Skeletal muscle tissue (tissue), 4 donors: Measurements from ENCODE around the gene OR52I1. TPM values are rescaled to one million over a fixed set of nuclear protein-coding genes. Genes with fewer than 3 reads are reported as not detected.

Experiments used
- H3K27ac ChIP-seq: one replicate; pipeline ENCODE4 v1.7.0; 2013; ENCODE audit warnings: mild to moderate bottlenecking, low read depth, low read length, inconsistent platforms
- H3K27me3 ChIP-seq, 3 donors: one replicate each; pipeline ENCODE4 v1.7.0; 2013; ENCODE audit warnings: low read length in 3 of 3; ENCODE audit not compliant: control insufficient read depth in 3 of 3, insufficient read depth in 3 of 3
- H3K36me3 ChIP-seq, 3 donors: one replicate each; pipeline ENCODE4 v1.7.0; 2013; ENCODE audit warnings: low read length in 3 of 3; ENCODE audit not compliant: control insufficient read depth in 3 of 3, insufficient read depth in 3 of 3
- H3K4me1 ChIP-seq, 3 donors: one replicate each; pipeline ENCODE4 v1.7.0; 2013; ENCODE audit warnings: low read length in 3 of 3, mild to moderate bottlenecking in 3 of 3; ENCODE audit not compliant: control insufficient read depth in 3 of 3, insufficient read depth in 3 of 3
- H3K4me3 ChIP-seq, 3 donors: one replicate each; pipeline ENCODE4 v1.7.0; 2013; ENCODE audit warnings: low read length in 3 of 3
- H3K9ac ChIP-seq, 3 donors: one replicate each; pipeline ENCODE4 v1.7.0; 2013; ENCODE audit warnings: low read length in 3 of 3, mild to moderate bottlenecking in 3 of 3, moderate library complexity in 2 of 3, low read depth in 1 of 3
- H3K9me3 ChIP-seq, 3 donors: one replicate each; pipeline ENCODE4 v1.7.0; 2013; ENCODE audit warnings: low read length in 3 of 3; ENCODE audit not compliant: control insufficient read depth in 3 of 3
- total RNA-seq: library from RNA; depleted of rRNA; stranded (reverse); fragments of >200 nt; gene quantifications from one replicate; pipeline ENCODE4 v1.2.3, GENCODE V29; 2014
- donor health status: Osteomylitis.

OR52I1 gene
- total RNA-seq, 1 donor from 2014 or later, result not detected

- Histone ChIP-seq H3K27ac (no peak overlapping the region), H3K27me3 (no peaks in the 10 kb centered on the region), H3K9me3 (no peaks in the 10 kb centered on the region), H3K9ac (no peak overlapping the region), H3K4me1 (peaks cover 7 to 18% (median 12%) of the 10 kb centered on the region in 3 donors), H3K4me3 (peak overlapping the region in 1 of 3 donors; percentile 23), H3K36me3 (peaks cover 0 to under 1% (median 0%) of the 10 kb centered on the region in 3 donors)
Measured at GRCh38 chr11:4610258-4610935, 16.6 kb downstream of the OR52I1 start.

- Histone ChIP-seq H3K27ac (no peak overlapping the region), H3K9ac (no peak overlapping the region), H3K4me1 (peaks cover 5 to 9% (median 8%) of the 10 kb centered on the region in 3 donors), H3K27me3 (no peaks in the 10 kb centered on the region), H3K9me3 (no peaks in the 10 kb centered on the region), H3K4me3 (no peak overlapping the region), H3K36me3 (no peaks in the 10 kb centered on the region)
Measured at GRCh38 chr11:4611986-4612385, 18.1 kb downstream of the OR52I1 start.

GRCh38 chr11:4615856-4616444 is 22.1 kb downstream of the OR52I1 start:
- Histone ChIP-seq H3K27ac (no peak overlapping the region), H3K4me3 (no peak overlapping the region), H3K27me3 (no peaks in the 10 kb centered on the region), H3K9ac (no peak overlapping the region), H3K4me1 (no peaks in the 10 kb centered on the region), H3K36me3 (no peaks in the 10 kb centered on the region), H3K9me3 (no peaks in the 10 kb centered on the region)

GRCh38 chr11:4619514-4619913 is 25.7 kb downstream of the OR52I1 start:
- no peaks in the 10 kb centered on the region for H3K4me1 ChIP-seq
- peaks cover 0 to 2% (median 0%) of the 10 kb centered on the region in 3 donors for H3K9me3 ChIP-seq
- H3K36me3 ChIP-seq, result no peaks in the 10 kb centered on the region
- H3K27ac ChIP-seq, result no peak overlapping the region
- no peak overlapping the region for H3K4me3 ChIP-seq
- H3K9ac ChIP-seq, result no peak overlapping the region
- H3K27me3 ChIP-seq, result no peaks in the 10 kb centered on the region

- Histone ChIP-seq H3K36me3 (no peaks in the 10 kb centered on the region), H3K9ac (no peak overlapping the region), H3K27ac (no peak overlapping the region), H3K4me3 (no peak overlapping the region), H3K27me3 (no peaks in the 10 kb centered on the region), H3K4me1 (no peaks in the 10 kb centered on the region), H3K9me3 (peaks cover 0 to 11% (median 0%) of the 10 kb centered on the region in 3 donors)
Measured at GRCh38 chr11:4626207-4627099, 32.6 kb downstream of the OR52I1 start.

GRCh38 chr11:4636136-4636535 is 42.3 kb downstream of the OR52I1 start:
- H3K9ac ChIP-seq, result no peak overlapping the region
- H3K27ac ChIP-seq, result no peak overlapping the region
- H3K9me3 ChIP-seq, result no peaks in the 10 kb centered on the region
- H3K36me3 ChIP-seq, result no peaks in the 10 kb centered on the region
- no peak overlapping the region for H3K4me3 ChIP-seq
- no peaks in the 10 kb centered on the region for H3K27me3 ChIP-seq
- peaks cover 0 to 5% (median 0%) of the 10 kb centered on the region in 3 donors for H3K4me1 ChIP-seq

- no peaks in the 10 kb centered on the region for H3K27me3 ChIP-seq
- no peaks in the 10 kb centered on the region for H3K36me3 ChIP-seq
- H3K9me3 ChIP-seq, result no peaks in the 10 kb centered on the region
- H3K9ac ChIP-seq, result peak within 1 kb of the TSS in 2 of 3 donors; percentile 44 to 47
- no peak within 1 kb of the TSS for H3K27ac ChIP-seq
- peak within 1 kb of the TSS; percentile 48 to 73 (median 68) for H3K4me3 ChIP-seq
- peaks cover 0 to 5% (median 3%) of the 10 kb centered on the region in 3 donors for H3K4me1 ChIP-seq
Measured at GRCh38 chr11:4636962-4637661, 43.3 kb downstream of the OR52I1 start, which contains the start of gene OR51D1. Gene OR51D1, plus strand, starts transcription at chr11:4637477. Its CDS starts 2,314 bp downstream, at chr11:4639791.

GRCh38 chr11:4637662-4638047 is 43.8 kb downstream of the OR52I1 start:
- H3K27ac ChIP-seq, result no peak overlapping the region

GRCh38 chr11:4639931-4640330 is 46.1 kb downstream of the OR52I1 start:
- no peaks in the 10 kb centered on the region for H3K9me3 ChIP-seq
- H3K27me3 ChIP-seq, result no peaks in the 10 kb centered on the region
- H3K4me1 ChIP-seq, result peaks cover 7 to 12% (median 8%) of the 10 kb centered on the region in 3 donors
- no peak overlapping the region for H3K27ac ChIP-seq
- no peaks in the 10 kb centered on the region for H3K36me3 ChIP-seq
- H3K4me3 ChIP-seq, result no peak overlapping the region
- no peak overlapping the region for H3K9ac ChIP-seq

More at GRCh38 chr11:4637662-4638047, 43.8 kb downstream of the OR52I1 start:
- H3K27me3 ChIP-seq, result no peaks in the 10 kb centered on the region
- H3K4me1 ChIP-seq, result peaks cover 0 to 5% (median 5%) of the 10 kb centered on the region in 3 donors
- H3K9me3 ChIP-seq, result no peaks in the 10 kb centered on the region
- no peaks in the 10 kb centered on the region for H3K36me3 ChIP-seq
- H3K4me3 ChIP-seq, result peak overlapping the region in 1 of 3 donors; percentile 68
- H3K9ac ChIP-seq, result no peak overlapping the region
